Testis (tissue), 3 donors: Measurements from ENCODE around the gene MAN1A2. TPM values are rescaled to one million over a fixed set of nuclear protein-coding genes. Genes with fewer than 3 reads are reported as not detected.

Source experiments
- DNase-seq: peaks from one replicate; pipeline ENCODE4 v3.0.0-alpha.2; 2019
- H3K27ac ChIP-seq, 2 donors: fragments of 200-600 bp; sonication (generic); one replicate each; pipeline ENCODE4 v1.5.1; 2019
- H3K27me3 ChIP-seq: fragments of 200-600 bp; sonication (generic); one replicate; pipeline ENCODE4 v1.5.1; 2019
- H3K36me3 ChIP-seq: fragments of 200-600 bp; sonication (generic); one replicate; pipeline ENCODE4 v1.5.1; 2017; ENCODE audit warnings: low read depth; ENCODE audit errors: missing control alignments
- H3K4me1 ChIP-seq: fragments of 200-600 bp; sonication (generic); one replicate; pipeline ENCODE4 v1.5.1; 2019
- H3K4me3 ChIP-seq, 2 donors: fragments of 200-600 bp; sonication (generic); one replicate each; pipeline ENCODE4 v1.5.1; 2017 to 2019
- H3K9me3 ChIP-seq: fragments of 200-600 bp; sonication (generic); one replicate; pipeline ENCODE4 v1.5.1; 2017
- CTCF ChIP-seq, 3 experiments: fragments of 450-650 bp in 2 of 3; fragments of 200-600 bp in 1 of 3; sonication (generic) in 1 of 3; IDR thresholded peaks; one replicate each; pipeline ENCODE4 v1.5.1; 2016 to 2019; ENCODE audit warnings: antibody characterized with exemption in 3 of 3, mild to moderate bottlenecking in 2 of 3, moderate library complexity in 1 of 3
- POLR2A ChIP-seq: fragments of 450-650 bp; IDR thresholded peaks from one replicate; pipeline ENCODE4 v1.6.1; 2017; ENCODE audit warnings: antibody characterized with exemption, mild to moderate bottlenecking, moderate library complexity
- WGBS, 2 donors: methylation state at CpG; one replicate each; pipeline ENCODE4 v1.1.5; 2018; 5-methylcytosine and 5-hydroxymethylcytosine counted together
- intact Hi-C: fragments of 100-400 bp; cut with DNase I; formaldehyde crosslinking; loops from one replicate; pipeline ENCODE4 v1.15.1; 2023; ENCODE audit warnings: low total_unique reads
- polyA plus RNA-seq: library from polyadenylated mRNA; stranded (reverse); fragments of 350-450 nt; fragmentation: Illumina TruSeq; extraction: RNeasy Lipid Tissue Mini Kit (QIAGEN cat#74804); gene quantifications from one replicate; pipeline ENCODE4 v1.2.3, GENCODE V29; 2014; ENCODE audit warnings: low read depth, low replicate concordance; ENCODE audit not compliant: insufficient read depth
- total RNA-seq, 2 donors: library from RNA; depleted of rRNA; stranded (reverse); fragments of >200 nt; gene quantifications; one replicate each; pipeline ENCODE4 v1.2.3, GENCODE V29; 2016

MAN1A2 gene
- total and polyA plus RNA-seq, 3 donors from 2014 or later: 15.0 to 69.5 (median 64.3) TPM

GRCh38 chr1:117362986-117363385 is 4.3 kb upstream of the MAN1A2 start:
- no peak for TF ChIP-seq POLR2A
- no peak for TF ChIP-seq CTCF (IDR thresholded peaks at IDR 0.05)
- Histone ChIP-seq H3K36me3 (no peaks in the 10 kb centered on the region), H3K9me3 (no peaks in the 10 kb centered on the region), H3K4me1 (peaks cover 23% of the 10 kb centered on the region), H3K27ac (no peak overlapping the region), H3K4me3 (no peak overlapping the region), H3K27me3 (no peaks in the 10 kb centered on the region)
- 59 to 97% methylated on average over 1 of the region's 1 CpG for WGBS, 2 donors
- intact Hi-C loops: no loop called here
- no peak for DNase-seq

GRCh38 chr1:117363571-117364048 is 3.6 kb upstream of the MAN1A2 start:
- peaks cover 23% of the 10 kb centered on the region for H3K4me1 ChIP-seq
- H3K9me3 ChIP-seq: no peaks in the 10 kb centered on the region
- H3K27me3 ChIP-seq: no peaks in the 10 kb centered on the region
- no peak overlapping the region for H3K4me3 ChIP-seq
- intact Hi-C loops: no loop called here
- no peak for TF ChIP-seq CTCF (IDR thresholded peaks at IDR 0.05)
- no peak for TF ChIP-seq POLR2A
- DNase-seq: no peak
- WGBS, 2 donors: 53 to 62% methylated on average over 6 of the region's 6 CpGs
- H3K36me3 ChIP-seq: no peaks in the 10 kb centered on the region
- H3K27ac ChIP-seq: peak overlapping the region in 1 of 2 donors; percentile 26

- Histone ChIP-seq H3K4me1 (peaks cover 23% of the 10 kb centered on the region), H3K4me3 (no peak overlapping the region), H3K27ac (peak overlapping the region in 1 of 2 donors; percentile 26), H3K36me3 (no peaks in the 10 kb centered on the region), H3K9me3 (no peaks in the 10 kb centered on the region), H3K27me3 (no peaks in the 10 kb centered on the region)
- TF ChIP-seq POLR2A: no peak
- WGBS, 2 donors: 60 to 66% methylated on average over 4 of the region's 4 CpGs
- DNase-seq: no peak
- intact Hi-C loops: no loop called here
These were observed 3.0 kb upstream of the MAN1A2 start for GRCh38 chr1:117364240-117364639.

GRCh38 chr1:117365350-117366176 is 1.7 kb upstream of the MAN1A2 start:
- Histone ChIP-seq H3K9me3 (no peaks in the 10 kb centered on the region), H3K27me3 (no peaks in the 10 kb centered on the region), H3K4me1 (peaks cover 28% of the 10 kb centered on the region), H3K4me3 (peak overlapping the region; percentile 89 to 90), H3K36me3 (no peaks in the 10 kb centered on the region), H3K27ac (peak overlapping the region; percentile 96 to 99)
- whole genome bisulfite sequencing, 2 donors: 14 to 32% methylated on average over 8 of the region's 8 CpGs
- no peak for TF ChIP-seq POLR2A
- no peak for TF ChIP-seq CTCF (IDR thresholded peaks at IDR 0.05)
- intact Hi-C loops: no loop called here
- peak; percentile 44 for DNase-seq

- intact Hi-C loops: no loop called here
- Histone ChIP-seq H3K9me3 (no peaks in the 10 kb centered on the region), H3K36me3 (no peaks in the 10 kb centered on the region), H3K4me1 (peaks cover 33% of the 10 kb centered on the region), H3K27ac (peak overlapping the region; percentile 96 to 99), H3K27me3 (no peaks in the 10 kb centered on the region), H3K4me3 (peak overlapping the region; percentile 89 to 90)
- peak; percentile 86 for DNase-seq
- 1 to 2% methylated on average over 22 to 54 of the region's 75 CpGs for WGBS, 2 donors
- TF ChIP-seq POLR2A (no peak), CTCF (IDR thresholded peaks at IDR 0.05) (no peak)
These were observed 838 bp upstream of the MAN1A2 start for GRCh38 chr1:117366177-117367045.
